Keratinocyte (primary cell): ENCODE measurements around the gene MDFIC2. TPM values are rescaled to one million over a fixed set of nuclear protein-coding genes. Genes with fewer than 3 reads are reported as not detected.

ENCODE experiments used
- DNase-seq: peaks from one replicate; pipeline ENCODE4 v3.0.0-alpha.2; 2011; ENCODE audit warnings: low read depth, missing footprints, low spot score
- FAIRE-seq: peaks from 2 replicates; lab custom pipeline; 2011; peaks lifted over from hg19 to GRCh38; lab: Jason Lieb, UNC
- H2AFZ ChIP-seq: 2 replicates; pipeline ENCODE4 v1.6.0; 2012; ENCODE audit warnings: low read length, control low read depth, inconsistent platforms; ENCODE audit not compliant: control insufficient read depth
- H3K27ac ChIP-seq: 2 replicates; pipeline ENCODE4 v1.5.1; 2011; ENCODE audit warnings: low read length; ENCODE audit not compliant: control insufficient read depth, insufficient read depth
- H3K27me3 ChIP-seq: 3 replicates; pipeline ENCODE4 v1.6.0; 2011; ENCODE audit warnings: low read length; ENCODE audit not compliant: control insufficient read depth, insufficient read depth; ENCODE audit errors: extremely low read depth
- H3K36me3 ChIP-seq, 2 experiments: 2 replicates in 1 of 2; 3 replicates in 1 of 2; pipeline ENCODE4 v1.5.1; 2011; ENCODE audit warnings: low read length in 2 of 2, mild to moderate bottlenecking in 1 of 2; ENCODE audit not compliant: control insufficient read depth in 2 of 2, insufficient read depth in 2 of 2; ENCODE audit errors: extremely low read depth in 1 of 2
- H3K4me1 ChIP-seq: 3 replicates; pipeline ENCODE4 v1.5.1; 2011; ENCODE audit warnings: low read length; ENCODE audit not compliant: control insufficient read depth, insufficient read depth; ENCODE audit errors: extremely low read depth
- H3K4me2 ChIP-seq: 3 replicates; pipeline ENCODE4 v1.6.0; 2011; ENCODE audit warnings: low read depth, low read length; ENCODE audit not compliant: control insufficient read depth, insufficient read depth; ENCODE audit errors: extremely low read depth
- H3K4me3 ChIP-seq, 3 experiments: fragments of 200-600 bp in 1 of 3; sonication (generic) in 1 of 3; 2 replicates in 2 of 3; 3 replicates in 1 of 3; pipeline ENCODE4 v1.5.1; 2011 to 2016; ENCODE audit warnings: low read length in 3 of 3, mild to moderate bottlenecking in 3 of 3, control low read depth in 2 of 3, inconsistent platforms in 1 of 3, low read depth in 1 of 3, mixed read lengths in 1 of 3, mixed run types in 1 of 3, moderate library complexity in 1 of 3; ENCODE audit not compliant: control insufficient read depth in 2 of 3, insufficient read depth in 2 of 3; ENCODE audit errors: extremely low read depth in 1 of 3
- H3K79me2 ChIP-seq: 2 replicates; pipeline ENCODE4 v1.6.0; 2012; ENCODE audit warnings: low read length; ENCODE audit not compliant: control insufficient read depth, insufficient read depth
- H3K9ac ChIP-seq: 3 replicates; pipeline ENCODE4 v1.6.0; 2011; ENCODE audit warnings: low read length; ENCODE audit not compliant: control insufficient read depth, insufficient read depth; ENCODE audit errors: extremely low read depth
- H3K9me1 ChIP-seq: 3 replicates; pipeline ENCODE4 v1.6.0; 2011; ENCODE audit warnings: low read length; ENCODE audit not compliant: control insufficient read depth, insufficient read depth; ENCODE audit errors: extremely low read depth
- H3K9me3 ChIP-seq: 2 replicates; pipeline ENCODE4 v1.5.1; 2012; ENCODE audit warnings: low read depth, low read length; ENCODE audit not compliant: control insufficient read depth
- H4K20me1 ChIP-seq: 3 replicates; pipeline ENCODE4 v1.6.0; 2011; ENCODE audit warnings: low read length; ENCODE audit not compliant: control insufficient read depth, insufficient read depth; ENCODE audit errors: extremely low read depth
- CTCF ChIP-seq, 3 experiments: IDR thresholded peaks in 1 of 3; conservative IDR thresholded peaks in 1 of 3; optimal IDR thresholded peaks in 1 of 3; 2 replicates in 2 of 3; 3 replicates in 1 of 3; pipeline versions ENCODE3 to v1.5.1; 2011; ENCODE audit warnings: low read length in 3 of 3, mild to moderate bottlenecking in 3 of 3, moderate library complexity in 2 of 3, control low read depth in 1 of 3, inconsistent platforms in 1 of 3; ENCODE audit not compliant: insufficient read depth in 2 of 3; ENCODE audit errors: extremely low read depth in 1 of 3
- EZH2 ChIP-seq: IDR thresholded peaks from one replicate; pipeline ENCODE4 v1.6.1; 2012; ENCODE audit warnings: inconsistent platforms, mild to moderate bottlenecking, low read length, moderate library complexity
- dilution Hi-C: fragments of 300-500 bp; cut with MboI; formaldehyde crosslinking; loops from one replicate; pipeline ENCODE4 v1.7.0; 2020; ENCODE audit warnings: low sequenced_read_pairs; ENCODE audit not compliant: extremely low pct_ligation_motif_present
- polyA plus RNA-seq, 5 experiments: library from polyadenylated mRNA; depleted of rRNA in 3 of 5; stranded (reverse) in 3 of 5; stranded (forward) in 1 of 5; unstranded in 1 of 5; fragments of >200 nt; gene quantifications; 1 replicate in 1 of 5; 2 replicates in 3 of 5; 3 replicates in 1 of 5; pipeline versions ENCODE4 v1.2.1 to v1.2.3, GENCODE V29; 2011 to 2012; ENCODE audit warnings: missing spikeins in 2 of 5, low read depth in 1 of 5, low replicate concordance in 1 of 5

Gene MDFIC2
- polyA plus RNA-seq, 1 donor (not counting 4 experiments of a cell fraction or from before 2014, with no cell fraction given) = not detected

DNA sequence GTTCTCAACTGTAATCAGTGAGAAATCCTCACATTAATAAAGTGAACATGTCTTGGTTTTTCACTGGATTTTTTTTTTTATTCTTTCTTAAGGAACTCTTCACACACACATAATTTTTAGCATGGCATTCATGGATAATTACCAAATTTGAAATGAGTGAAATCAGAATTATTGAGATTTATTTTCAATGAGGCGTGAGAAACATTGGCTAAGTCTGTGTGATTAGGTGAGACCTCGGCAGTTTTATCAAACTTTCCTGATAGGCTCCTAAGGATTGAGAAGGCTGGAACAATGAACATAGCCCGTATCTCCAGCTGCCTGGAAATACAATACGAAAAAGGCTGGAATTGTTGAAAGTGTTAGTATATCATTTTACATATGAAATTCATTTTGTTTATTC lies 35.5 kb downstream of the MDFIC2 start:
- dilution Hi-C loops = no loop called here
- FAIRE-seq (no peak), DNase-seq (no peak)
- H3K9me1 ChIP-seq = no peaks in the 10 kb centered on the region
- no peak overlapping the region for H3K4me3 ChIP-seq
- H3K4me2 ChIP-seq = no peak overlapping the region
- H3K27me3 ChIP-seq = no peaks in the 10 kb centered on the region
- no peaks in the 10 kb centered on the region for H3K79me2 ChIP-seq
- TF ChIP-seq EZH2 (no peak), CTCF (optimal IDR thresholded peaks at IDR 0.05 in 1 of 3, IDR thresholded peaks at IDR 0.05 in 1 of 3, conservative IDR thresholded peaks at IDR 0.05 in 1 of 3; ENCODE audit: extremely low read depth in 1 of 3, insufficient read depth in 2 of 3, low read length in 3 of 3) (no peak)
- no peak overlapping the region for H3K27ac ChIP-seq
- no peak overlapping the region for H3K9ac ChIP-seq
- no peaks in the 10 kb centered on the region for H3K4me1 ChIP-seq
- no peak overlapping the region for H2AFZ ChIP-seq
- no peaks in the 10 kb centered on the region for H3K36me3 ChIP-seq
- H3K9me3 ChIP-seq = no peaks in the 10 kb centered on the region
- no peaks in the 10 kb centered on the region for H4K20me1 ChIP-seq

GRCh38 chr3:70273492-70273891 lies 38.9 kb downstream of the MDFIC2 start:
- Histone ChIP-seq H3K9me3 (no peaks in the 10 kb centered on the region), H3K4me1 (no peaks in the 10 kb centered on the region), H3K36me3 (no peaks in the 10 kb centered on the region), H3K27ac (no peak overlapping the region), H3K9ac (no peak overlapping the region), H3K79me2 (no peaks in the 10 kb centered on the region), H3K4me2 (no peak overlapping the region), H4K20me1 (no peaks in the 10 kb centered on the region), H3K9me1 (no peaks in the 10 kb centered on the region), H2AFZ (no peak overlapping the region), H3K4me3 (no peak overlapping the region), H3K27me3 (no peaks in the 10 kb centered on the region)
- FAIRE-seq = no peak
- no peak for DNase-seq
- no peak for TF ChIP-seq EZH2
- TF ChIP-seq CTCF (optimal IDR thresholded peaks at IDR 0.05 in 1 of 3, IDR thresholded peaks at IDR 0.05 in 1 of 3, conservative IDR thresholded peaks at IDR 0.05 in 1 of 3; ENCODE audit: extremely low read depth in 1 of 3, insufficient read depth in 2 of 3, low read length in 3 of 3) = no peak
- dilution Hi-C loops = no loop called here
